Endothelial cell of umbilical vein (primary cell): ENCODE measurements around the gene INSC. TPM values are rescaled to one million over a fixed set of nuclear protein-coding genes. Genes with fewer than 3 reads are reported as not detected.

Experiments used
- BruUV-seq: library from RNA; stranded (reverse); fragments of 400-500 nt; replicated peaks from 2 replicates; lab custom pipeline; 2021; lab: Mats Ljungman, UMichigan
- CTCF ChIA-PET: fragments of 300-600, 350-600 bp; sonication (Branson Sonifier 250); formaldehyde crosslinking; loops from one replicate; lab custom pipeline; 2021; ENCODE audit warnings: antibody characterized with exemption, inconsistent platforms; lab: Charles Lee
- POLR2A ChIA-PET: fragments of 300-600, 350-600 bp; sonication (Branson Sonifier 250); formaldehyde crosslinking; loops from one replicate; lab custom pipeline; 2021; ENCODE audit warnings: antibody characterized with exemption, inconsistent platforms; lab: Charles Lee
- DNase-seq: peaks from one replicate; pipeline ENCODE4 v3.0.0-alpha.2; 2011; ENCODE audit warnings: low read depth, low spot score
- FAIRE-seq: peaks from 2 replicates; lab custom pipeline; 2011; peaks lifted over from hg19 to GRCh38; lab: Jason Lieb, UNC
- H2AFZ ChIP-seq: 2 replicates; pipeline ENCODE4 v1.6.0; 2012; ENCODE audit warnings: low read depth, low read length, control low read depth, inconsistent platforms
- H3K27ac ChIP-seq: 2 replicates; pipeline ENCODE4 v1.5.1; 2011; ENCODE audit warnings: low read depth, mild to moderate bottlenecking, control low read depth, low read length, moderate library complexity; ENCODE audit not compliant: insufficient read depth
- H3K27me3 ChIP-seq, 2 experiments: 2 replicates each; pipeline versions ENCODE4 v1.6.0 to v1.6.1; 2011; ENCODE audit warnings: low read length in 2 of 2, mixed read lengths in 1 of 2; ENCODE audit not compliant: control insufficient read depth in 2 of 2, insufficient read depth in 2 of 2
- H3K36me3 ChIP-seq, 2 experiments: 2 replicates in 1 of 2; 3 replicates in 1 of 2; pipeline ENCODE4 v1.5.1; 2011; ENCODE audit warnings: low read length in 2 of 2, mild to moderate bottlenecking in 1 of 2, moderate library complexity in 1 of 2; ENCODE audit not compliant: control insufficient read depth in 2 of 2, insufficient read depth in 2 of 2; ENCODE audit errors: extremely low read depth in 1 of 2
- H3K4me1 ChIP-seq: 3 replicates; pipeline ENCODE4 v1.5.1; 2011; ENCODE audit warnings: mild to moderate bottlenecking, low read length; ENCODE audit not compliant: control insufficient read depth, insufficient read depth; ENCODE audit errors: extremely low read depth
- H3K4me2 ChIP-seq: 2 replicates; pipeline ENCODE4 v1.6.1; 2011; ENCODE audit warnings: low read length, control low read depth, mixed read lengths; ENCODE audit not compliant: insufficient read depth
- H3K4me3 ChIP-seq, 3 experiments: fragments of 200-600 bp in 1 of 3; sonication (generic), shearing (Covaris generic) in 1 of 3; replicated peaks in 1 of 3; 2 replicates each; pipeline ENCODE4 v1.5.1; 2011 to 2016; ENCODE audit warnings: control low read depth in 3 of 3, low read length in 3 of 3, mild to moderate bottlenecking in 2 of 3, inconsistent platforms in 1 of 3, low read depth in 1 of 3, moderate library complexity in 1 of 3; ENCODE audit not compliant: insufficient read depth in 1 of 3
- H3K79me2 ChIP-seq: 2 replicates; pipeline ENCODE4 v1.6.0; 2012; ENCODE audit warnings: low read length, inconsistent platforms; ENCODE audit not compliant: control insufficient read depth, insufficient read depth
- H3K9ac ChIP-seq: replicated peaks from 2 replicates; pipeline ENCODE3; 2011; ENCODE audit warnings: low read length, control low read depth; ENCODE audit not compliant: insufficient read depth; ENCODE audit errors: extremely low read depth
- H3K9me1 ChIP-seq: replicated peaks from 3 replicates; pipeline ENCODE4 v1.6.0; 2011; ENCODE audit warnings: mild to moderate bottlenecking, low read length; ENCODE audit not compliant: control insufficient read depth, insufficient read depth; ENCODE audit errors: extremely low read depth
- H3K9me3 ChIP-seq: replicated peaks from 2 replicates; pipeline ENCODE4 v1.5.1; 2012; ENCODE audit warnings: low read length, inconsistent platforms; ENCODE audit not compliant: control insufficient read depth, insufficient read depth
- H4K20me1 ChIP-seq: replicated peaks from 2 replicates; pipeline ENCODE3; 2011; ENCODE audit warnings: mild to moderate bottlenecking, low read length; ENCODE audit not compliant: control insufficient read depth, insufficient read depth; ENCODE audit errors: extremely low read depth
- CTCF ChIP-seq, 2 donors: IDR thresholded peaks; 1 replicate in 1 of 2; 2 replicates in 1 of 2; pipeline ENCODE4 v1.5.1; 2011; ENCODE audit warnings: low read length in 2 of 2, mild to moderate bottlenecking in 2 of 2, moderate library complexity in 2 of 2, control low read depth in 1 of 2, inconsistent platforms in 1 of 2, low read depth in 1 of 2; ENCODE audit not compliant: insufficient read depth in 1 of 2; ENCODE audit errors: extremely low read depth in 1 of 2
- EZH2 ChIP-seq: IDR thresholded peaks from 2 replicates; pipeline ENCODE4 v1.6.1; 2012; ENCODE audit warnings: borderline replicate concordance, low read depth, mild to moderate bottlenecking, moderate library complexity, low read length, inconsistent platforms; ENCODE audit not compliant: severe bottlenecking
- FOS ChIP-seq: IDR thresholded peaks from 2 replicates; pipeline ENCODE4 v1.6.1; 2011; ENCODE audit warnings: mild to moderate bottlenecking, low read length, moderate library complexity, borderline replicate concordance; ENCODE audit not compliant: insufficient read depth
- GATA2 ChIP-seq: IDR thresholded peaks from 2 replicates; pipeline ENCODE4 v1.7.0; 2011; ENCODE audit warnings: low read depth, mild to moderate bottlenecking, moderate library complexity, mixed read lengths, low read length; ENCODE audit not compliant: insufficient read length, insufficient read depth
- JUN ChIP-seq: IDR thresholded peaks from 2 replicates; pipeline ENCODE4 v1.6.1; 2011; ENCODE audit warnings: borderline replicate concordance, low read depth; ENCODE audit not compliant: insufficient read length, insufficient read depth
- MAX ChIP-seq: IDR thresholded peaks from 2 replicates; pipeline ENCODE4 v1.6.1; 2011; ENCODE audit not compliant: insufficient read depth, insufficient read length
- MYC ChIP-seq: IDR thresholded peaks from one replicate; pipeline ENCODE4 v1.6.1; 2011; ENCODE audit warnings: mild to moderate bottlenecking, low read depth, low read length
- POLR2A ChIP-seq: IDR thresholded peaks from 2 replicates; pipeline ENCODE4 v1.6.1; 2012; ENCODE audit warnings: low read depth, mild to moderate bottlenecking, control low read depth, low read length
- POLR2AphosphoS5 ChIP-seq: IDR thresholded peaks from 2 replicates; pipeline ENCODE4 v1.6.1; 2012; ENCODE audit warnings: low read depth, mild to moderate bottlenecking, control low read depth, low read length, moderate library complexity; ENCODE audit not compliant: insufficient read depth
- dilution Hi-C: fragments of 300-500 bp; cut with MboI; formaldehyde crosslinking; loops from one replicate; pipeline ENCODE4 v1.15.0; 2019; ENCODE audit warnings: low sequenced_read_pairs; ENCODE audit not compliant: extremely low pct_ligation_motif_present
- intact Hi-C: fragments of 100-400 bp; cut with micrococcal nuclease; formaldehyde crosslinking; loops from one replicate; pipeline ENCODE4 v1.10.0; 2022
- polyA plus RNA-seq, 4 experiments: library from polyadenylated mRNA; depleted of rRNA in 3 of 4; stranded (reverse) in 3 of 4; unstranded in 1 of 4; fragments of >200 nt; gene quantifications; 2 replicates each; pipeline versions ENCODE4 v1.2.1 to v1.2.3, GENCODE V29; 2011 to 2012; ENCODE audit warnings: missing spikeins in 1 of 4
- total RNA-seq: library from RNA; stranded (reverse); gene quantifications from 2 replicates; pipeline ENCODE4 v1.2.3, GENCODE V29; 2021

The INSC gene
- total and polyA plus RNA-seq, 2 donors (not counting 3 experiments of a cell fraction or from before 2014, with no cell fraction given) = not detected

GRCh38 chr11:15180212-15180792 lies 65.6 kb downstream of the INSC start:
- dilution Hi-C loops = no loop called here
- FAIRE-seq (no peak), DNase-seq (no peak)
- no peak overlapping the region for H2AFZ ChIP-seq
- TF ChIP-seq FOS = no peak
- no peak for TF ChIP-seq EZH2
- TF ChIP-seq JUN = no peak
- no peak for TF ChIP-seq CTCF (IDR thresholded peaks at IDR 0.05; ENCODE audit: extremely low read depth in 1 of 2, insufficient read depth in 1 of 2, low read depth in 1 of 2, low read length in 2 of 2)
- no peak for TF ChIP-seq MYC
- no peak for TF ChIP-seq MAX
- no peak for TF ChIP-seq GATA2
- no peak for TF ChIP-seq POLR2AphosphoS5
- TF ChIP-seq POLR2A = no peak
- H3K4me2 ChIP-seq = no peak overlapping the region
- no TSS peak for BruUV-seq
- no peak overlapping the region for H3K27ac ChIP-seq
- H3K9me3 ChIP-seq = no peaks in the 10 kb centered on the region
- no peaks in the 10 kb centered on the region for H3K9me1 ChIP-seq
- H3K4me1 ChIP-seq = no peaks in the 10 kb centered on the region
- H3K79me2 ChIP-seq = no peaks in the 10 kb centered on the region
- H3K4me3 ChIP-seq = no peak overlapping the region
- H4K20me1 ChIP-seq = no peaks in the 10 kb centered on the region
- intact Hi-C loops = no loop called here
- POLR2A ChIA-PET = no interaction called here
- CTCF ChIA-PET = no interaction called here
- H3K9ac ChIP-seq = no peak overlapping the region
- no peaks in the 10 kb centered on the region for H3K27me3 ChIP-seq
- H3K36me3 ChIP-seq = no peaks in the 10 kb centered on the region
